GM13977 (cell line): ENCODE data around the gene HNRNPUL2.

Source experiments
- DNase-seq: peaks from one replicate; pipeline ENCODE4 v3.0.0; 2012; ENCODE audit warnings: low spot score
- in situ Hi-C: fragments of 300-500 bp; cut with MboI; formaldehyde crosslinking; loops from one replicate; pipeline ENCODE4 v1.12.0; 2022; ENCODE audit warnings: low sequenced_read_pairs, low pct_unique_long_range_greater_than_20kb, mixed read lengths, inconsistent platforms; ENCODE audit not compliant: unreplicated experiment
- TF ChIP-seq, protein P1 (sequence below): IDR thresholded peaks from 2 replicates; pipeline ENCODE4 v1.5.1; 2012; ENCODE audit warnings: mild to moderate bottlenecking, control low read depth; ENCODE audit not compliant: insufficient read depth; ENCODE audit errors: extremely low read depth, missing control alignments

The HNRNPUL2 gene

DNA sequence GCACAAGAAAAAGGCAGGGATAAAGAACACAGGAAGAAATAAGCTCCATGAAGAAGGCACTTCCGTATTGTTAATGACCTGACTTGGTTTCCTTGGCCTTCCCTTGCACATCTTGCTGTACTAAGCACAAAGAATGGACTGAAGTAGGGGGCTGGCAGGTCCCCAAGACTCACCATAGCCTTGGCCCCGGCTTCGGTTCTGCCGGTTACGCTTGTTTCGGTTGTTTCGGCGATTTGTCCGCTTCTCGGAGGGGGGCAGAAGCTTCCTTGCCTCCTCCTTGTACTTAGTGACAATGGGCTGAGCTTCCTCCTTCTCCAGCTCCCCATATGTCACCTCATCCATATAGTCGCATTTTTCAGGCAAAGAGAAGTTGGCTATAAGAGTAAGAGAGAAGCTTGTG lies 10.4 kb downstream of the HNRNPUL2 start:
- TF ChIP-seq, protein P1, sequence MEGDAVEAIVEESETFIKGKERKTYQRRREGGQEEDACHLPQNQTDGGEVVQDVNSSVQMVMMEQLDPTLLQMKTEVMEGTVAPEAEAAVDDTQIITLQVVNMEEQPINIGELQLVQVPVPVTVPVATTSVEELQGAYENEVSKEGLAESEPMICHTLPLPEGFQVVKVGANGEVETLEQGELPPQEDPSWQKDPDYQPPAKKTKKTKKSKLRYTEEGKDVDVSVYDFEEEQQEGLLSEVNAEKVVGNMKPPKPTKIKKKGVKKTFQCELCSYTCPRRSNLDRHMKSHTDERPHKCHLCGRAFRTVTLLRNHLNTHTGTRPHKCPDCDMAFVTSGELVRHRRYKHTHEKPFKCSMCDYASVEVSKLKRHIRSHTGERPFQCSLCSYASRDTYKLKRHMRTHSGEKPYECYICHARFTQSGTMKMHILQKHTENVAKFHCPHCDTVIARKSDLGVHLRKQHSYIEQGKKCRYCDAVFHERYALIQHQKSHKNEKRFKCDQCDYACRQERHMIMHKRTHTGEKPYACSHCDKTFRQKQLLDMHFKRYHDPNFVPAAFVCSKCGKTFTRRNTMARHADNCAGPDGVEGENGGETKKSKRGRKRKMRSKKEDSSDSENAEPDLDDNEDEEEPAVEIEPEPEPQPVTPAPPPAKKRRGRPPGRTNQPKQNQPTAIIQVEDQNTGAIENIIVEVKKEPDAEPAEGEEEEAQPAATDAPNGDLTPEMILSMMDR, result no peak
- DNase-seq, result no peak
- in situ Hi-C loops, result no loop called here

GRCh38 chr11:62716206-62716605 lies 11.1 kb downstream of the HNRNPUL2 start:
- DNase-seq, result no peak
- TF ChIP-seq, protein P1, result no peak
- in situ Hi-C loops, result no loop called here

DNA sequence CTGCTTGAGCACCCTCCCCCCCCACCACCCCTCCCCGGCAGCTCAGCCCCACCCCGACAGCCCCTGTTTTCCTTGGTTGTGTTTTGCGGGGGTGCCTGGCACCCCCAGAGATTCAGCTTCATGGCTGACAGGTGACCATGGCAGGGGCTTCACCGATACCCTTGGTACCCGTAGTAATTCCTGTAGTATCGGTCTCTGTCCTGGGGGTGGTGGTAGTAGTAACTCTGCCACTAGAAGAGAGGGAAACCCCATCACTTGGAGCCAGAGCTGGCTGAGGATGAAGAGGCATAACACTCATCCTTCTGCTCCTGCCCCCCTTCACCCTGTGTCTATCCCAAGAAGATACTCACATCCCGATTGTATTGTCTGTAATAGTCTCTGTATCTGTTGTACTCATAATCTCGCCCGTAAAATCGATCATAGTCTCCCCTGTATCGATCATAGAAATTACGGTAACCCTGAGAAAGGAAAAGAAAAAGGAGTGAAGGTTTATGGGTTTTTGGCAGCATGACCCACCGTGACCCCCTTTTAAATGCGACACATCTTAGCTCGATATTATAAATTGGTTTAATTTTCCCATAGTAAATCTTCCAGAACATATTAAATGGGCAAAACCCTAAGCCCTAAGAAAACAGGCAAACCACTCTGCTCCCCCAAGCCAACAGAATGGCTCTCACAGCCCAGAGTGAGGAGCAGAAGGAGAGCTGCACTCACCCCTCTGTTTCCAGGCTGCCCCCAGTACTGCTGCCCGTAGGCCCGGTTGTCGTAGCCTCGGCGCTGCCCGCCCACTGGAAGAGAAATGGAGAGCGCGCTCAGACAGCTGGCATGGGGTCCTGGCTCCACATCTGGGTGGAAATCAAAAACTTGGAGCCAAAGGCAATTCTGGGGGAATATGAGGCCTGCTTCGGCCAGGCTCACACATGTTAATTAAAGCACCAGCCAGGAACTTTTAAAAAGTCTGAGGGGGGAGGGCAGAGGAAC lies 11.8 kb downstream of the HNRNPUL2 start:
- TF ChIP-seq, protein P1, result no peak
- DNase-seq, result no peak
- in situ Hi-C loops, result no loop called here

DNA sequence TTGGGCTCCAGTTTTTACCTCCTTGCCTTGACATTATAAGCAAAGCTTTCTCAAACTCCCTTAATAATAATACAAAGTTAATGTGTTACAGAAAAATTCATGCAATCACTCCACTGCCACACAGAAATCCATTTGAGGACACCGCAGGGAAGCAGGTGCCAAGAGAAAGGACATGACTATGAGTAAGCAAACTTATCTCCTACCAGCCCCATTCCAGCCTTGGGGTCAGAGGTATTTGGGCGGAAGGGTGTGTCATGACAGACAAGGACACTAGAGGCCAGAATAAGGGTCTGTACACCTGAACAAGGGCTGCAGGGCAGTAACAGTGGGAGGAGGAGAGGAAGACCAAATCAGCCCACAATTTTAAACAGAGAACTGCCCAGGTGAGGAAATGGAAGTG lies 13.9 kb downstream of the HNRNPUL2 start:
- no peak for DNase-seq
- in situ Hi-C loops, result no loop called here
- TF ChIP-seq, protein P1, result no peak

- in situ Hi-C loops, result no loop called here
- TF ChIP-seq, protein P1, result no peak
- no peak for DNase-seq
Observed at GRCh38 chr11:62712861-62713260, 14.4 kb downstream of the HNRNPUL2 start.

DNA sequence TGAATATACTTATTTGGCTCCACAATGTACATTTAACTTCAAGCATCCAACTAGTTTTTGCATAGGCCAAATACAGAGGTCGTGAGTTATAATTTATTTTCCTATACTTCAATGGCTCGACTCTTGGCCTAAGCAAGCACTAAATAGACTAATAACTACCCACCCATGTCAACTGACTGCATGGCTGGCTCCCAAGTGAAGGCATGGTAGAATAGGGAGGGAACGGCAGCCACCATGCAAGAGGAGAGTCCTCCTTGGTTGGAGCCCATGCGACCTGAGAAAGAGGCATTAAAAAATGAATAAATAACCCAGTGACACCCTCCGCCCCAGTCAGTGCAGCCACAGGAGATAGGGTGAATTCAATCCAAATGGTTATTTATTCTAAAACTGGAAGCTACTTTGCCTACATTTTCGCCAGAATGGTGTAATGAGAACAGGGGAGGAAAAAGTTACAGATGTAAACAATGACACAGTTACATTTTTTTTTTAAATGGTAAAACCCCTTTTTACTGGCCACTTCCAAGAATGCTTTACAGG lies 14.9 kb downstream of the HNRNPUL2 start:
- TF ChIP-seq, protein P1, result no peak
- no peak for DNase-seq
- in situ Hi-C loops, result no loop called here
